ENCODE measurements around the gene LYST. TPM values are rescaled to one million over a fixed set of nuclear protein-coding genes. Genes with fewer than 3 reads are reported as not detected.

Gene LYST
- total RNA-seq, 1 donor from 2014 or later, result 72.4 TPM

DNA sequence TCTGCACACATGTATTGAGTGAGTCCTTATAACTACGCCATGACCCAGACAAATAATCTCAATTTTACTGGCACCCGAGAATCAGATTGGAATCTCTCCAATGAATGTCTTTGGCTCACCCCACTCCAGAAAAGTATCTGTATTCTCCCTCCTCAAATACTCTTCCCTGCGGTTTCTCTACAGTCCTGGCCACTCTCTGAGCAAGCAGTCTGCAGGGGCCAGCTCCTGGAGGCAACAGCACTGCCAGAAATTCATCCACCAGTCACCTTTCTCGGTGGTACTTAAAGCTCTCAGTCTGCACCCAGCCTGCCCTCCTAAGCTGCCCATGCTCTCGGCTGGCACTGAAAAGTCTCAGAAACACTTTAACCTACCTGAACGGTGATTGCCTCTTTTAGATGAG is 16.1 kb upstream of the LYST start:
- peak overlapping the region; percentile 32 for H3K27ac ChIP-seq
- no peaks in the 10 kb centered on the region for H3K27me3 ChIP-seq (ENCODE audit: low read depth)
- H3K4me3 ChIP-seq, result peak overlapping the region; percentile 25
- TF ChIP-seq, protein P1, sequence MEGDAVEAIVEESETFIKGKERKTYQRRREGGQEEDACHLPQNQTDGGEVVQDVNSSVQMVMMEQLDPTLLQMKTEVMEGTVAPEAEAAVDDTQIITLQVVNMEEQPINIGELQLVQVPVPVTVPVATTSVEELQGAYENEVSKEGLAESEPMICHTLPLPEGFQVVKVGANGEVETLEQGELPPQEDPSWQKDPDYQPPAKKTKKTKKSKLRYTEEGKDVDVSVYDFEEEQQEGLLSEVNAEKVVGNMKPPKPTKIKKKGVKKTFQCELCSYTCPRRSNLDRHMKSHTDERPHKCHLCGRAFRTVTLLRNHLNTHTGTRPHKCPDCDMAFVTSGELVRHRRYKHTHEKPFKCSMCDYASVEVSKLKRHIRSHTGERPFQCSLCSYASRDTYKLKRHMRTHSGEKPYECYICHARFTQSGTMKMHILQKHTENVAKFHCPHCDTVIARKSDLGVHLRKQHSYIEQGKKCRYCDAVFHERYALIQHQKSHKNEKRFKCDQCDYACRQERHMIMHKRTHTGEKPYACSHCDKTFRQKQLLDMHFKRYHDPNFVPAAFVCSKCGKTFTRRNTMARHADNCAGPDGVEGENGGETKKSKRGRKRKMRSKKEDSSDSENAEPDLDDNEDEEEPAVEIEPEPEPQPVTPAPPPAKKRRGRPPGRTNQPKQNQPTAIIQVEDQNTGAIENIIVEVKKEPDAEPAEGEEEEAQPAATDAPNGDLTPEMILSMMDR (IDR thresholded peaks at IDR 0.05), result no peak
- no peaks in the 10 kb centered on the region for H3K36me3 ChIP-seq
- H3K9me3 ChIP-seq, result no peaks in the 10 kb centered on the region
- DNase-seq (no peak), ATAC-seq (peak in 1 of 2 donors; percentile 21)
- intact Hi-C loops (cut with DNase I), result no loop called here
- H3K4me1 ChIP-seq, result peaks cover 22% of the 10 kb centered on the region

DNA sequence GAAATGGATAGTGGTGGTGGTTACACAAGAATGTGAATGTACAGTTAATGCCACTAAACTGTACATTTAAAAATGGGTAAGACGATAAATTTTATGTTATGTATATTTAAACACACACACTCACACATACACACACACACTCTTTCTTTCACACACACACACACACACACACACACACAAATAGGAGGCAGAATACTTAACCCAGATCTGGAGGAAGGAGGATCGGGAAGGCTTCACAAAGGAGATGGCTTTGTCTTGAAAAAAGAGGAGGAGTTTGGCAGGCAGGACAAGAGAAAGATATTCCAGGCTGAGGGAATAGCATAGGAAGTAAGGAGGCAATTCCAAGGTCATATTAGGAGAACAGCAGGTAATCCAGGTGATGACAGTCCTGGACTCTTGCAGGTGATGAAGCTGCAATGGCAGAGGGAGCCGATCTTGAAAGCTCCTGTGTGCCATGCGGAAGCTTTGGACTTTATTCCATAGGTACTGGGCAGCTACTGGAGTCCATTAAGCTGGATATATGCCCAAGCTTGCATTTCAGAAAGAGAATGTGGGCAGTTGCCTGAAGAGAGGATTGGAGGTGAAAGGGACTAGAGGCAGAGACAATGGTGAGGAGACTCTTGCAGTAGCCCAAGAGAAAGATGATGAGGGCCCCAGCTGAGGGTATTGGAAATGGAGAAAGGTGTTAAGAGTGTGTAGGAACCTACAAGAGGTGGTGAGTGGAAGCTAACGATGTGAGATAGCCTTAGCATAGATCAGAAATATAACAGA is 15.4 kb upstream of the LYST start:
- peak overlapping the region; percentile 17 for H3K4me3 ChIP-seq

DNA sequence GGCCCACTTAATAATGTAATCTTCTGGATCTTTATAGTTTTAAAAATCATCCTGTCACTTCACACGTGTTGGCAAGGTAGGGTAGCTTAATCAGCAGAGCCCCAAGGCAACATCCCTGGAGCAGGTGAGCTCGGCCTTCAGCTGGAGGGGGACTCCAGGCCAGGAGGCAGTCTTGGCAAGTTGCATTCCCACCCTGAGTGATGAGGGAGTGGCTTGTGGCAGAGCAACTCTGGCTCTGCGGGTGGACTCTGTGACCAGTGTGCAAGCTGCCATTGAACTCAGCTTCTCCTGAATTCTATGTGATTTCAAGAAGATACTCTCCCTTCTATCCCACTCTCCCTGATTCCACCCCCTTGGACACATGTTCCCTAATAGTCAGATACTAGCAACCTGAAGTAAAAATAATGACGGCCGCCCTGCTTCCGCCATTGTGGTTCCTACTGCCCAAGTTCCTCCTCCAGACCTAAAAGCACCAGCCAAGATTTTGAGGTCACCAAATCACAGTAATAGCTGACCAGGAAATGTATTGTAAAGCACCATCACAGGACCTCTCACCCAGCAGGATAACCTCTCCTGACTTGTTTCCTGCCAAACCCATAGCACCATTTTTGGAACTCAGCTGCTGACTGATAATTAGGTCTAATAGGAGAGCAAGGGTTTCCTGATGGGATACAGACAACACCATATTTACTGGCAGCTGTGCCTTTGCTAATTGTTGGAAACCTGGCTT is 11.5 kb upstream of the LYST start:
- H3K27ac ChIP-seq, result peak overlapping the region; percentile 18
- H3K4me1 ChIP-seq, result peaks cover 25% of the 10 kb centered on the region
- H3K36me3 ChIP-seq, result no peaks in the 10 kb centered on the region
- H3K9me3 ChIP-seq, result no peaks in the 10 kb centered on the region
- H3K4me3 ChIP-seq, result no peak overlapping the region
- intact Hi-C loops (cut with DNase I), result no loop called here
- ATAC-seq, result peak; percentile 53 to 68
- H3K27me3 ChIP-seq (ENCODE audit: low read depth), result no peaks in the 10 kb centered on the region
- no peak for DNase-seq
- TF ChIP-seq, protein P1 (IDR thresholded peaks at IDR 0.05), result no peak

More for the DNA sequence above, 15.4 kb upstream of the LYST start:
- no peaks in the 10 kb centered on the region for H3K27me3 ChIP-seq (ENCODE audit: low read depth)
- TF ChIP-seq, protein P1 (IDR thresholded peaks at IDR 0.05), result no peak
- peaks cover 23% of the 10 kb centered on the region for H3K4me1 ChIP-seq
- no peak for DNase-seq
- no peaks in the 10 kb centered on the region for H3K9me3 ChIP-seq
- H3K27ac ChIP-seq, result no peak overlapping the region
- ATAC-seq, result no peak
- H3K36me3 ChIP-seq, result no peaks in the 10 kb centered on the region
- intact Hi-C loops (cut with DNase I), result no loop called here

- TF ChIP-seq, protein P1 (IDR thresholded peaks at IDR 0.05), result no peak
- no peaks in the 10 kb centered on the region for H3K9me3 ChIP-seq
- intact Hi-C loops (cut with DNase I), result no loop called here
- no peak for ATAC-seq
- no peak overlapping the region for H3K4me3 ChIP-seq
- no peaks in the 10 kb centered on the region for H3K36me3 ChIP-seq
- H3K27me3 ChIP-seq (ENCODE audit: low read depth), result no peaks in the 10 kb centered on the region
- no peak for DNase-seq
- peak overlapping the region; percentile 13 for H3K27ac ChIP-seq
- H3K4me1 ChIP-seq, result peaks cover 19% of the 10 kb centered on the region
These were observed 9.7 kb upstream of the LYST start for GRCh38 chr1:235876402-235876841.

DNA sequence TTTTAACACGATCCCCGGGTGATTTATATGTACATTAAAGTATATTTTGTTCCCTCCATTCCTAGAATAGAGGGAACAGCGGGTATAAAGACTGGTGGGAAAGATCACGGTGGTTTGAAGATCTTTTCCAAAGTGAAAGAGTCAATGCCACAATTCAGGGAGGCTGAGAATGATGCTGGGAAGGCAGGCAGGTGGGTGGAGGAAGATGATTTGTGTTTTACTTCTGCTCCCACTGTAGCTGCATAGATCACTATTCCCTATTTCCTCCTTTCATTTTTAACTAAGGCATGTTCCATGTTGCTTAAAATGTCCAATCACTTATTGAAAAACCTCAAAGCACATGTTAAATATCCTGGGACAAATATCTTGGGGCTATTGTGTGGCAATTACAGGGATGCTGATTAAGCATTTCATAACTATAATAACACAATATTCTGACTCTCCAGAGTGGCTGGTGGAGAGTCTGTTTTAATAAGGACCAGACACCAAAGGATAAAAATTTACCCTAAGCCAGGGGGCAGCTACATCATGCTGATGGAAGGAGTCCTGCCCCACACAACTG is 8.4 kb upstream of the LYST start:
- Histone ChIP-seq H3K9me3 (no peaks in the 10 kb centered on the region), H3K27me3 (ENCODE audit: low read depth) (no peaks in the 10 kb centered on the region), H3K4me3 (no peak overlapping the region), H3K36me3 (no peaks in the 10 kb centered on the region), H3K4me1 (peaks cover 19% of the 10 kb centered on the region), H3K27ac (no peak overlapping the region)
- TF ChIP-seq, protein P1 (IDR thresholded peaks at IDR 0.05), result no peak
- intact Hi-C loops (cut with DNase I), result no loop called here
- DNase-seq, result no peak
- ATAC-seq, result no peak
